ENCODE measurements around the gene ITIH1. TPM values are rescaled to one million over a fixed set of nuclear protein-coding genes. Genes with fewer than 3 reads are reported as not detected.

The ITIH1 gene
- polyA plus RNA-seq, 1 donor from 2014 or later = not detected

DNA sequence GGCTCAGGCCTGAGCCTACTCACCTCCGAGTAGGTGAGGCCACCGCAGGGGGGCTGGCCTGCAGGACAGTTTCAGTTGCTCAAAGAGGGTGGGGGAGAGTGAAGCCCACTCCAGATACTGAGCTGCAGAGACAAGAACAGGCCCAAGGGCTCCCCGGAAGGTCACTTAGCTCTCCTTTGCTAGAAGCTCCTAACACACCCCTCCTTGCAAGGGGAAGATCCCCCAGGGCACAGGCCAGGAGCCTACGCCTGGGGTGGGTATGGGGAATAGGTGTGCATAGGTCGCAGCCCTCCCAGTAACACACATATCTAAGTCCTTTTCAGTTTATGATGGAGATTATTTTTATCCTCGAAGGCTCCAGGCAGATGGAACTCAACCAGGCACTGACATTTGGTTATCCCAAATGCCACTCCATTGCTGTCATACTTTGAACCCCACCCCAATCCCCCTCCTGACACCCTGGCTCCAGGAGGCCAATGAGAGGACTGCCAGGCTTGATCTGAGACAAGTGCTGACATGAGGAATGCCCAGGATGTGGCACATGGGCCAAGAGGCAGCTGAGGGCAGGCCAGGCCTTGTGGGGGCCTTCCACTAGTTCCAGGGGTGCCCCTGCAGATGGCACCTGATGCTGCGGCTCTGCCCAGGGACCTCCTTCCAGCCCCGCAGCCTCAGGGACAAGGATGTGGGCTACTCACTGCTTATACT lies 58.5 kb downstream of the ITIH1 start:
- Histone ChIP-seq H3K36me3 (ENCODE audit: insufficient read depth, low read length) (peaks cover 5% of the 10 kb centered on the region), H3K4me2 (ENCODE audit: low read length) (no peak overlapping the region), H3K9me2 (ENCODE audit: insufficient read depth, low read length) (no peaks in the 10 kb centered on the region), H2AFZ (ENCODE audit: low read depth, low read length) (no peak overlapping the region), H3K9ac (ENCODE audit: low read length) (no peak overlapping the region), H3K27ac (ENCODE audit: low read length) (no peak overlapping the region), H3K27me3 (ENCODE audit: insufficient read depth, low read depth, low read length) (no peaks in the 10 kb centered on the region), H4K20me1 (ENCODE audit: insufficient read depth) (no peaks in the 10 kb centered on the region), H3K79me2 (replicated peaks; ENCODE audit: insufficient read depth, low read length) (no peaks in the 10 kb centered on the region), H3K9me3 (ENCODE audit: low read length) (no peaks in the 10 kb centered on the region), H3F3A (ENCODE audit: insufficient read depth, low read length, poor library complexity, severe bottlenecking) (no peaks in the 10 kb centered on the region), H3K4me3 (ENCODE audit: low read length) (no peak overlapping the region)
- TF ChIP-seq SMC3 (conservative IDR thresholded peaks at IDR 0.05; ENCODE audit: poor library complexity) (no peak), EZH2 (IDR thresholded peaks at IDR 0.05; ENCODE audit: borderline replicate concordance, insufficient read depth, low read length, poor library complexity, severe bottlenecking) (no peak), MXI1 (conservative IDR thresholded peaks at IDR 0.05; ENCODE audit: poor library complexity, severe bottlenecking) (no peak), EP300 (conservative IDR thresholded peaks at IDR 0.05; ENCODE audit: poor library complexity, severe bottlenecking) (no peak), RAD21 (conservative IDR thresholded peaks at IDR 0.05) (no peak), POLR2AphosphoS5 (IDR thresholded peaks at IDR 0.05) (no peak), TAF1 (IDR thresholded peaks at IDR 0.05; ENCODE audit: low read depth) (no peak)
- TF ChIP-seq, protein P1, sequence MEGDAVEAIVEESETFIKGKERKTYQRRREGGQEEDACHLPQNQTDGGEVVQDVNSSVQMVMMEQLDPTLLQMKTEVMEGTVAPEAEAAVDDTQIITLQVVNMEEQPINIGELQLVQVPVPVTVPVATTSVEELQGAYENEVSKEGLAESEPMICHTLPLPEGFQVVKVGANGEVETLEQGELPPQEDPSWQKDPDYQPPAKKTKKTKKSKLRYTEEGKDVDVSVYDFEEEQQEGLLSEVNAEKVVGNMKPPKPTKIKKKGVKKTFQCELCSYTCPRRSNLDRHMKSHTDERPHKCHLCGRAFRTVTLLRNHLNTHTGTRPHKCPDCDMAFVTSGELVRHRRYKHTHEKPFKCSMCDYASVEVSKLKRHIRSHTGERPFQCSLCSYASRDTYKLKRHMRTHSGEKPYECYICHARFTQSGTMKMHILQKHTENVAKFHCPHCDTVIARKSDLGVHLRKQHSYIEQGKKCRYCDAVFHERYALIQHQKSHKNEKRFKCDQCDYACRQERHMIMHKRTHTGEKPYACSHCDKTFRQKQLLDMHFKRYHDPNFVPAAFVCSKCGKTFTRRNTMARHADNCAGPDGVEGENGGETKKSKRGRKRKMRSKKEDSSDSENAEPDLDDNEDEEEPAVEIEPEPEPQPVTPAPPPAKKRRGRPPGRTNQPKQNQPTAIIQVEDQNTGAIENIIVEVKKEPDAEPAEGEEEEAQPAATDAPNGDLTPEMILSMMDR (IDR thresholded peaks at IDR 0.05; ENCODE audit: poor library complexity, severe bottlenecking) = no peak
- TF ChIP-seq, protein P2, sequence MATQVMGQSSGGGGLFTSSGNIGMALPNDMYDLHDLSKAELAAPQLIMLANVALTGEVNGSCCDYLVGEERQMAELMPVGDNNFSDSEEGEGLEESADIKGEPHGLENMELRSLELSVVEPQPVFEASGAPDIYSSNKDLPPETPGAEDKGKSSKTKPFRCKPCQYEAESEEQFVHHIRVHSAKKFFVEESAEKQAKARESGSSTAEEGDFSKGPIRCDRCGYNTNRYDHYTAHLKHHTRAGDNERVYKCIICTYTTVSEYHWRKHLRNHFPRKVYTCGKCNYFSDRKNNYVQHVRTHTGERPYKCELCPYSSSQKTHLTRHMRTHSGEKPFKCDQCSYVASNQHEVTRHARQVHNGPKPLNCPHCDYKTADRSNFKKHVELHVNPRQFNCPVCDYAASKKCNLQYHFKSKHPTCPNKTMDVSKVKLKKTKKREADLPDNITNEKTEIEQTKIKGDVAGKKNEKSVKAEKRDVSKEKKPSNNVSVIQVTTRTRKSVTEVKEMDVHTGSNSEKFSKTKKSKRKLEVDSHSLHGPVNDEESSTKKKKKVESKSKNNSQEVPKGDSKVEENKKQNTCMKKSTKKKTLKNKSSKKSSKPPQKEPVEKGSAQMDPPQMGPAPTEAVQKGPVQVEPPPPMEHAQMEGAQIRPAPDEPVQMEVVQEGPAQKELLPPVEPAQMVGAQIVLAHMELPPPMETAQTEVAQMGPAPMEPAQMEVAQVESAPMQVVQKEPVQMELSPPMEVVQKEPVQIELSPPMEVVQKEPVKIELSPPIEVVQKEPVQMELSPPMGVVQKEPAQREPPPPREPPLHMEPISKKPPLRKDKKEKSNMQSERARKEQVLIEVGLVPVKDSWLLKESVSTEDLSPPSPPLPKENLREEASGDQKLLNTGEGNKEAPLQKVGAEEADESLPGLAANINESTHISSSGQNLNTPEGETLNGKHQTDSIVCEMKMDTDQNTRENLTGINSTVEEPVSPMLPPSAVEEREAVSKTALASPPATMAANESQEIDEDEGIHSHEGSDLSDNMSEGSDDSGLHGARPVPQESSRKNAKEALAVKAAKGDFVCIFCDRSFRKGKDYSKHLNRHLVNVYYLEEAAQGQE (IDR thresholded peaks at IDR 0.05; ENCODE audit: borderline replicate concordance) = no peak

DNA sequence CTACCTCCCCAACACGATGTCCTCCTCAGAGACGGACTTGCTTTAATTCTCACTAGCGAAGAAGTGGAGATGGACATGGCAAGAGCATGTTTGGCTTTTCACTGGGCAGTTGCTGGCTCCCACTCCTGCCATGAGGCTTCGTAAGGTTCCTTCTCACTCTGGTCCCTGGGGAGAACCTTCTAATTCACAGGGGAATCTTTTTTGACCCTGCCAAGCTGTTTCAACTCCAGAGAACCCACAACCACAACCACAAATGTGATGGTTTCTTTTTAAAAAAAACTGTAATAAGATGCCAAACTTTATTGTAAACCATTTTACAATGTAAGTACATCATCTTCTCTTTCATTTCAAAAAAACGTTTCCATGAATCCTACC lies 59.1 kb downstream of the ITIH1 start:
- H3K9me2 ChIP-seq (ENCODE audit: insufficient read depth, low read length) = no peaks in the 10 kb centered on the region
- no peaks in the 10 kb centered on the region for H3K9me3 ChIP-seq (ENCODE audit: low read length)
- no peak for TF ChIP-seq EP300 (conservative IDR thresholded peaks at IDR 0.05; ENCODE audit: poor library complexity, severe bottlenecking)
- TF ChIP-seq TAF1 (IDR thresholded peaks at IDR 0.05; ENCODE audit: low read depth) = no peak
- TF ChIP-seq, protein P2 (IDR thresholded peaks at IDR 0.05; ENCODE audit: borderline replicate concordance) = no peak
- H3K4me3 ChIP-seq (ENCODE audit: low read length) = no peak overlapping the region
- H3K27me3 ChIP-seq (ENCODE audit: insufficient read depth, low read depth, low read length) = no peaks in the 10 kb centered on the region
- H3K79me2 ChIP-seq (replicated peaks; ENCODE audit: insufficient read depth, low read length) = no peaks in the 10 kb centered on the region
- H2AFZ ChIP-seq (ENCODE audit: low read depth, low read length) = no peak overlapping the region
- peaks cover 5% of the 10 kb centered on the region for H3K36me3 ChIP-seq (ENCODE audit: insufficient read depth, low read length)
- H3K4me2 ChIP-seq (ENCODE audit: low read length) = no peak overlapping the region
- H3F3A ChIP-seq (ENCODE audit: insufficient read depth, low read length, poor library complexity, severe bottlenecking) = no peaks in the 10 kb centered on the region
- H3K9ac ChIP-seq (ENCODE audit: low read length) = no peak overlapping the region
- no peaks in the 10 kb centered on the region for H4K20me1 ChIP-seq (ENCODE audit: insufficient read depth)
- no peak overlapping the region for H3K27ac ChIP-seq (ENCODE audit: low read length)
